PC-3 (cell line): ENCODE measurements around the gene PKD1L1. TPM values are rescaled to one million over a fixed set of nuclear protein-coding genes. Genes with fewer than 3 reads are reported as not detected.

Experiments used
- ATAC-seq: fragments of 200-7000 bp; cut with Tn5 transposase; 2 replicates; pipeline ENCODE4 v1.9.1; 2020; ENCODE audit warnings: mild to moderate bottlenecking, moderate library complexity
- BruUV-seq: library from RNA; stranded (reverse); fragments of 400-500 nt; replicated peaks from 2 replicates; lab custom pipeline; 2021; lab: Mats Ljungman, UMichigan
- CTCF ChIA-PET: fragments of 300-600 bp; sonication (Branson Sonifier 250); formaldehyde crosslinking; loops from one replicate; lab custom pipeline; 2022; ENCODE audit warnings: antibody characterized with exemption; lab: Charles Lee
- POLR2A ChIA-PET: fragments of 300-600 bp; sonication (Branson Sonifier 250); formaldehyde crosslinking; loops from one replicate; lab custom pipeline; 2022; ENCODE audit warnings: antibody characterized with exemption; ENCODE audit not compliant: unreplicated experiment; lab: Charles Lee
- DNase-seq: peaks from one replicate; pipeline ENCODE4 v3.0.0-alpha.2; 2015
- H2AFZ ChIP-seq: fragments of 300-600 bp; sonication (generic); 2 replicates; pipeline ENCODE4 v1.6.0; 2016; ENCODE audit warnings: antibody characterized with exemption, low read length
- H3F3A ChIP-seq: fragments of 300-600 bp; sonication (generic); one replicate; pipeline ENCODE4 v1.6.0; 2017; ENCODE audit warnings: antibody characterized with exemption, low read length, control low read depth, mild to moderate bottlenecking; ENCODE audit not compliant: unreplicated experiment
- H3K27ac ChIP-seq: fragments of 300-600 bp; sonication (generic); 2 replicates; pipeline ENCODE4 v1.5.1; 2016; ENCODE audit warnings: mild to moderate bottlenecking, low read length
- H3K27me3 ChIP-seq: fragments of 300-600 bp; sonication (generic); 2 replicates; pipeline ENCODE4 v1.6.1; 2016; ENCODE audit warnings: low read length, mixed read lengths
- H3K36me3 ChIP-seq: fragments of 300-600 bp; sonication (generic); 2 replicates; pipeline ENCODE4 v1.6.1; 2016; ENCODE audit warnings: low read depth, mixed run types, low read length, mixed read lengths
- H3K4me1 ChIP-seq: fragments of 300-600 bp; sonication (generic); 2 replicates; pipeline ENCODE4 v1.5.1; 2016; ENCODE audit warnings: low read length; ENCODE audit not compliant: insufficient read depth
- H3K4me2 ChIP-seq: fragments of 300-600 bp; sonication (generic); 2 replicates; pipeline ENCODE4 v1.6.0; 2016; ENCODE audit warnings: low read length
- H3K4me3 ChIP-seq: fragments of 300-600 bp; sonication (generic); 2 replicates; pipeline ENCODE4 v1.5.1; 2016; ENCODE audit warnings: mild to moderate bottlenecking, low read length, mixed read lengths
- H3K79me2 ChIP-seq: fragments of 300-600 bp; sonication (generic); 2 replicates; pipeline ENCODE4 v1.6.1; 2017; ENCODE audit warnings: low read length, mixed read lengths
- H3K9ac ChIP-seq: fragments of 300-600 bp; sonication (generic); 2 replicates; pipeline ENCODE4 v1.6.0; 2016; ENCODE audit warnings: mild to moderate bottlenecking, low read length
- H3K9me2 ChIP-seq: fragments of 300-600 bp; sonication (generic); replicated peaks from 2 replicates; pipeline ENCODE4 v1.6.1; 2016; ENCODE audit warnings: mixed run types, low read length, mixed read lengths
- H3K9me3 ChIP-seq: fragments of 300-600 bp; sonication (generic); 2 replicates; pipeline ENCODE4 v1.6.1; 2016; ENCODE audit warnings: low read length, mixed read lengths
- H4K20me1 ChIP-seq: fragments of 300-600 bp; sonication (generic); 2 replicates; pipeline ENCODE4 v1.6.1; 2016; ENCODE audit warnings: low read length, mixed read lengths
- CTCF ChIP-seq: fragments of 300-600 bp; sonication (generic); conservative IDR thresholded peaks from 2 replicates; pipeline ENCODE4 v1.5.1; 2017; ENCODE audit warnings: antibody characterized with exemption, low read depth, mild to moderate bottlenecking, low read length
- EZH2 ChIP-seq: fragments of 300-600 bp; sonication (generic); IDR thresholded peaks from one replicate; pipeline ENCODE4 v1.6.1; 2017; ENCODE audit warnings: antibody characterized with exemption, mild to moderate bottlenecking, low read length; ENCODE audit not compliant: unreplicated experiment
- EZH2phosphoT487 ChIP-seq: fragments of 300-600 bp; sonication (generic); IDR thresholded peaks from 2 replicates; pipeline ENCODE4 v1.6.1; 2018; ENCODE audit warnings: mild to moderate bottlenecking, antibody characterized with exemption, low read length, borderline replicate concordance
- intact Hi-C: fragments of 100-400 bp; cut with micrococcal nuclease; formaldehyde crosslinking; loops from 2 replicates; pipeline ENCODE4 v1.9.0; 2023
- total RNA-seq: library from RNA; depleted of rRNA; stranded (reverse); fragments of >200 nt; gene quantifications from 2 replicates; pipeline ENCODE4 v1.2.3, GENCODE V29; 2014

Gene PKD1L1
- total RNA-seq, 1 experiment from 2014 or later: 0.04 TPM

GRCh38 chr7:47787249-47788069 is 160.8 kb downstream of the PKD1L1 start:
- TF ChIP-seq CTCF (no peak), EZH2phosphoT487 (no peak), EZH2 (no peak)
- no peaks in the 10 kb centered on the region for H3K27me3 ChIP-seq
- ChIA-PET POLR2A (interaction anchor here (0.6 to 1.1 kb wide), 6 partner anchors 24 to 334 kb away, joined by 3 to 8 read pairs (median 4); no protein-coding TSS in a partner anchor), CTCF (interaction anchor here (0.5 to 1.2 kb wide), 7 partner anchors 9 to 206 kb away, joined by 3 to 7 read pairs (median 3); no protein-coding TSS in a partner anchor)
- no peaks in the 10 kb centered on the region for H3K79me2 ChIP-seq
- H4K20me1 ChIP-seq: no peaks in the 10 kb centered on the region
- 0 out of 2 replicates have a peak overlapping the region, but pooled peaks have one; percentile 4 for H2AFZ ChIP-seq
- TSS peak; percentile 47 for BruUV-seq
- peak overlapping the region; percentile 38 for H3K4me3 ChIP-seq
- H3K9ac ChIP-seq: peak overlapping the region; percentile 60
- peak overlapping the region; percentile 95 for H3K27ac ChIP-seq
- ATAC-seq (peak; percentile 3), DNase-seq (no peak)
- intact Hi-C loops: loop anchor here (2.0 kb wide), 1 partner anchor 209 kb away; no protein-coding TSS in a partner anchor
- no peaks in the 10 kb centered on the region for H3K9me3 ChIP-seq
- peak overlapping the region; percentile 75 for H3K4me2 ChIP-seq
- H3K9me2 ChIP-seq: no peaks in the 10 kb centered on the region
- H3K36me3 ChIP-seq: no peaks in the 10 kb centered on the region
- peaks cover 62% of the 10 kb centered on the region for H3K4me1 ChIP-seq
- peaks cover 14% of the 10 kb centered on the region for H3F3A ChIP-seq

DNA sequence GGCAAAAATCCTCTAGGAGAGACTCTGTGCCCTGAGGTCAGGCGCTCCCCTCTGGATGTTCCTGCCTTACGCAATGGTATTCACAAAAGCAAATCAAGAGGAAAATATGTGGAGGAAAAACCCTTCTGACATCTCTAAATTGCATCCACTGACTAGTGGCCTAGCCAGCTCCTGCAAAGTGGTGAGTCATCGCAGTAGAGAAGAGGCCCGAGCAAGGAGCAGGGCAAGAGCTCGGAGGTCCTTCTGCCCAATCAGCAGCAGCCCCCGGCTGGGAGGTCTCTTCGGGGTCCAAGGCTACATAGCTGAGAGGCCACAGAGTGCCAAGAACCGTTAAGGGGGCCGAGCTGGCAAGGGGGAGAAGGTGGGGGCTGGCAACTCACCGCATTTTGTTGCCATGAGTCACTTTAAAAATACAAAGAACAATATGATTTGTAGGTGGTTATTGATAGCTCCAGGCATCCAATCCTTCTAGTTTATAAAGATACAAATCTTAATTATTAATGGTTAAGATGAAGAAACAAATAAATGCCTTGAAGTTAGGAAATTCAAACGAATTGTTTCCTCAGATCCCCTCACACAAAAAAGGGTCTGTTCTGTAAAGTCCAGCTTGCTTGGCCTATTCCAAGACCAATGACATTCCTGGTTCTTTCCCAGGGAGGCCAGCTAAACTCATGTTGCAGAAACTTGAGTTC is 161.6 kb downstream of the PKD1L1 start:
- peaks cover 62% of the 10 kb centered on the region for H3K4me1 ChIP-seq
- H2AFZ ChIP-seq: 0 out of 2 replicates have a peak overlapping the region, but pooled peaks have one; percentile 4
- H3K4me3 ChIP-seq: peak overlapping the region; percentile 38
- ATAC-seq (peak; percentile 86), DNase-seq (peak; percentile 98)
- H3K36me3 ChIP-seq: no peaks in the 10 kb centered on the region
- H3F3A ChIP-seq: peaks cover 14% of the 10 kb centered on the region
- H3K9me2 ChIP-seq: no peaks in the 10 kb centered on the region
- CTCF ChIA-PET: interaction anchor here (0.5 to 1.2 kb wide), 9 partner anchors 10 to 208 kb away, joined by 3 to 7 read pairs (median 3); no protein-coding TSS in a partner anchor
- peak overlapping the region; percentile 95 for H3K27ac ChIP-seq
- no peaks in the 10 kb centered on the region for H3K9me3 ChIP-seq
- intact Hi-C loops: loop anchor here (2.0 kb wide), 1 partner anchor 208 kb away; no protein-coding TSS in a partner anchor
- BruUV-seq: no TSS peak
- peak overlapping the region; percentile 75 for H3K4me2 ChIP-seq
- H3K9ac ChIP-seq: peak overlapping the region; percentile 60
- TF ChIP-seq CTCF (no peak), EZH2 (no peak), EZH2phosphoT487 (no peak)
- no peaks in the 10 kb centered on the region for H3K79me2 ChIP-seq
- H4K20me1 ChIP-seq: no peaks in the 10 kb centered on the region
- POLR2A ChIA-PET: interaction anchor here (0.6 to 1.1 kb wide), 6 partner anchors 23 to 333 kb away, joined by 3 to 8 read pairs (median 4); no protein-coding TSS in a partner anchor
- H3K27me3 ChIP-seq: no peaks in the 10 kb centered on the region
